IPS DF 4.7 (cell line): ENCODE data around the gene PLEKHH2.
A peak's percentile ranks its signal among the peaks of the same experiment; 100 is the strongest.
"Not testable (repeated sequence)": the region's sequence is repeated elsewhere in the genome, so short reads cannot be mapped to it uniquely, and the experiment has no call there.

Experiments
- DNase-seq: peaks from one replicate; pipeline ENCODE4 v3.0.0-alpha.2; 2013; ENCODE audit warnings: low spot score; ENCODE audit errors: extremely low read depth

Gene PLEKHH2

DNA sequence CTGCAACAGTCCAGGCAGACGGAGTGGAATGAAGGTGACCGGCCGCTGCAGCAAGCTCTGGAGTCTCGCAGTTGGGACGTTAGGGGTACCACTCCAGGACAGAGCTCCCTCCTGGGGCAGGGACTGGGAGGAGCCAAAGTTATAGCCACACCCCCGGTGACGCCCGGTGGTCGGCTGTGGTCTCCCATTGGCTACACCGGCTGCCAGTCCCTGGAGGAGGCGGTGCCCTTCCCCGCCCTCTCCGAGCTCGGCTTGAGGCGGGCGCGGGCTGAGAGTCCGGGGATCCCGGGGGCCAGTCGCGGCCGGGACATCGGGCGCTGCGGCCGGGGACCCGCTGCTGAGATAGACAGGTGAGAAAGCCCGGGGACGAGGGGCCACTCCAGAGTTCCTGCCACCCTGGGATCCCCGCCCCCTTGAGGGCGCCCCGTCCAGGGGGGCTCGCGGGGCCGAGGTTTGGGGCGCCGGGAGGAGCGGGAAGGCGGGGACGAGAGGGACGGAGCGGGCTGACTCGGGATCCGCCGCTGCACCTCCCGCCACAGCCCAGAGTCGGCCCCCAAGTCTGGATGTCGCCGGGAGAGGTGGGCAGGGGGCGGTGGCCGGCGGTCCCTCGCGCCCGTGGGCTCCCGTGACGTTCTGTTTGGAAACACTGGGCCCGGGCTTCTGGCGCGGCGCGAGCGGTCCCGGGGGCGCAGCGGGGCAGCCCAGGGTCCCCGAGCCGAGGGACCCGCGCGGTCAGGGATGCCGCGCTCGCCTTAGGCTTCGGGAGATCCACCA lies at the start of gene PLEKHH2:
Gene PLEKHH2 (plus strand): TSS at position 231 of the 774 bp plus-strand sequence. CDS start 7,414 bp downstream, outside the sequence.
- peak; percentile 49 for DNase-seq

DNA sequence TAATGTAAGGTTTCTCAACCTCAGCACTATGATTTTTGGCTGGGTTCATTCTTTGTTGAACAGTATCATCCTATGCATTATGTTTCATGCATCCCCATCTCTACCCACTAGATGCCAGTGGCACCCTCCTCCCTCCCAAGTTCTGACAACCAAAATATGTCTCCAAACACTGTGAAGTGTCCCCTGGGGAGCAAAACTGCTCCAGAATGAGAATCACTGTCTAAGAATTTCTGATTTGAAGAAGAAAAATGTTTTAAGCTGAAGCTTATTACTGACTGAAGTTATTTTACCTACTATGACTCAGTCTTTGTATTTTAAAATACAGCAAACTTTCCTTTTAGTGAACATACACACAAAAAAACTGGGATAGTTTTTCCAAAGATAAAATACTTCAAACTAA lies 44.6 kb upstream of the PLEKHH2 start:
- no peak for DNase-seq

DNA sequence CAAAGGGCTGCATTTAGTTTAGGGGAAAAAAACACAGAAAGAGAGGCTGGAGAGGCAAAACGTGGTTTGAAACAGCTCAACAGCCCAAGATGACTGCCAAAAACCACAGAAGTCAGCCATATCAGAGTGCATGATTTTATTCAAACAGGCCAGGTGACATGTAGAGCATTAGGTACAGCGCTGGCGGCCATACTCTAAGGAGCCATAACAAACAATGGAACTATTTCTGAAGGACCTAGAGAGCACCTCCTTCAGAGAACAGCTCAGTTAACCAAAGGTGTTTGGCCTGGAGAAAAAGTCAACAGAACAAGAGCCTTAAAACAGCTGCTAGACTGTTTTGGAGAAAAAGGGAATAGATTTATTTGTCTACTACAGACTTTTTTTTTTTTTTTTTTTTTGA lies 43.8 kb upstream of the PLEKHH2 start:
- DNase-seq, result no peak

DNA sequence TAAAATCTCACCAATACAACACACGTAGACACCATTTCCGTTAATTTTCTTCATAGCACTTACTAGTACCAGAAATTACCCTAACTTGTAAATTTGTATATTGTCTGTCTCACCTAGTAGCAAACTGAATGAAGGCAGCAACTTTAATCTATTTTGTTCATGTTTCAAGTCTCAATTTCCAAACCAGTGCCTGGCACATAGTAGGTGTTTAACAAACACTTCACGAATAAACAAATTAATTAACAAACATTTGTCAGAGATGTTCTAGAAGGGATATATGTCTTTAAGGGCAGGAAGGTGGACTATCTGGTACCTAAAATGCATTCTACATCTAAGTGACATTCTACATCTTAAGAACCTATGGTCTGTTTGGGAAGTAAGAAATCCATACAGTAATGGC lies 42.2 kb upstream of the PLEKHH2 start:
- DNase-seq, result no peak

DNA sequence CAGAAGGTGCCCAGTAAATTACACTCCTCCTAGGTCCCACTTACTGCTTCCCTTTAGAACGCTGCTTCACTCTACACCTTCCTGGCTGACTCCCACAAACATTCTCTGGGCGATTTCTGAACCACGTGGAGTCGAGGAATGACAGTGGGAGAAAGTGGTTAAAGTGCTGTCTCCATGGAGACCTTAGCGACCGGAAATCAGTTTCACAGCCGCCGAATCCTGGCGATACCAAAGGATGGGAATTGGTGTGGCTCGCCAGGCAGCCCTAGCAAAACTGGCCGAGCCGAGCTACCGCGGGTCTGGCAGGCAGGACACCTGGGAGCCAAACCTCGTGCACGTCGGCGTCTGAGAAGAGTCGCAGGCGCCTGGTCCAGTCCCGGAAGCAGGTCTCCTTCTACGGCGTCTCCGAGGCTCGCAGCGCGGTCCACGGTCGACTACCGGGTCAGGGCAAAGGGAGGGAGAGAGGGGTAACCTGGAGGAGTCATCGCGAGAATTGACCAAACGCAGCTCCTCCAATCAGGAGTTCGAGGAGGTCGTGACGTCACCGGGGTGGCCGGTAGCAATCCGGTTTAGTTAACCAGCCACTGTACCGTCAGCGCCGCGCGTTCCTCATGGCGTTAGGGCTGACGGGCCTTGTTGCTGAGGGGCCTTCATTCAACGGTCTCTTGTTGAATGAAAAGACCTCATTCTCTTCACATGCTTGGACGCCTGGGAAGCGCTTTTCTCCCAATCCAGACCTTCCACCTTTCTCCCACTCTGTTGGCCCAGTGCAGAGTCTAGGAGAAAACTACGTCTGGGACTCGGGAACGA lies 41.3 kb upstream of the PLEKHH2 start, which contains the start of gene THADA:
Gene THADA (minus strand): TSS at position 436 of the 810 bp plus-strand sequence. CDS start 3,646 bp downstream, outside the sequence.
- peak; percentile 99 for DNase-seq

DNA sequence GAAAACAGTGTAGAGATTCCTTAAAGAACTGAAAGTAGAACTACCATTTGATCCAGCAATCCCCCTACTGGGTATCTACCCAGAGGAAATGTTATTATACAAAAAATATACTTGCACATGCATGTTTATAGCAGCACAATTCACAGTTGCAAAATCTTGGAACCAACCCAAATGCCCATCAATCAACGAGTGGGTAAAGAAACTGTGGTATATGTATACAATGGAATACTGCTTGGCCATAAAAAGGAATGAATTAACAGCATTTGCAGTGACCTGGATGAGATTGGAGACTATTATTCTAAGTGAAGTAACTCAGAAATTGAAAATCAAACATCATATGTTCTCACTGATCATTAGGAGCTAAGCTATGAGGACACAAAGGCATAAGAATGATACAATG lies 36.5 kb upstream of the PLEKHH2 start:
- not testable (repeated sequence) for DNase-seq

DNA sequence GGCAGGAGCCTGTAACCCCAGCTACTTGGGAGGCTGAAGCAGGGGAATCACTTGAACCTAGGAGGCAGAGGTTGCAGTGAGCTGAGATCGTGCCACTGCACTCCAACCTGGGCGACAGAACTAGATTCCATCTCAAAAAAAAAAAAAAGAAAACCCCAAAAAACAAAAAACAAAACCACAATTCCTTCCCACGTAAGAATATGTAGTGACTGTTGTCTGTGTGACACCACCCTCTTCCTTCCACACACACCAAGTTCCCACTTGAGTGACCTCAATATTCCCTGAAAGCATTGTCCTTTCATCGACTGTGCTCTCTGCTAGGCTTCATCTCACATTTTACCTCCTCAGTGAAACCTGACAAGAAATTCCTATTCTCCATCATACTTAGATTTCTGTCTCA lies 32.4 kb upstream of the PLEKHH2 start:
- no peak for DNase-seq

DNA sequence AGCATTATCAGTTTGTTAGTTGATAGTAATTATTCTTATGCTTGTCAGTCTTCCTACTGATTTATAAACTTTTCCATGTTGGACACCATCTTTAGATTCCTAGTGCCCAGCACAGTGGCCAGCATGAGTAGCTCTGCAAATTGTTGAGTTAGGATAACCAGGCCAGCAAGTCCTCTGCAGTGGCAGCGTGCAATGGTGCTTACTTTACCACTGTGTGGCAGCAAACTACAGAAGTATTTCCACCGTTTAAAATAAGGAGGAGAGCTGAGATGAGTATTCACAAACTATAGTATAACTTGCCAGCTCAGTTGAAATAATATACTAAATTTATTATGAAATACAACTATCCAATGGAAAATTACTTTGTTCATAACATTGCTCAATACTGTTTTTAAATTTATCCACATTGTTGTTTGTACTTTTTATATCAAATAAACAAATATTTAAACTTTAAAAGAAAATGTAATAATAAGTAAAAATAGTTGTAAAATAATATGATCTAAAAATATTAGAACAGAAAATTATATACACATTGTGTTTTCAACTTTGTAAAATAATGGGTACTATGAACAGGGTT lies 31.9 kb upstream of the PLEKHH2 start:
- DNase-seq, result no peak

DNA sequence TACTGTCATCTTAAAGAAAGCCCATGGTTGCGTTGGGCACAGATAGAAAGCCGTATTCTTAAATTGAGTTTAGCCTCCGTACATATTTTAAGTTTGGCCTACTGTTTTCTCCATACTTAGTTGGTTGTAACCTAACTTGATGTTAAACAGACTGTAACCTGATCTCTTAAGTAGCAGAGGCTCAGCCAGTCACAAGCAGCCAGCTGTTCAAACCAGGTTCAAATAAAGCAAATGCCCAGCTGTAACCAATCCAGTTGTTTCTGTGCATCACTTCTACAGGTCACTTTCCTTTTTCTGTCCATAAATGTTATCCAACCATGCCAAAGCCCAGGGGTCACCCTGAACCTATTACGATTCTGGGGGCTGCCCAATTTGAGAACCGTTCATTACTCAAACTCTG lies 31.2 kb upstream of the PLEKHH2 start:
- no peak for DNase-seq

DNA sequence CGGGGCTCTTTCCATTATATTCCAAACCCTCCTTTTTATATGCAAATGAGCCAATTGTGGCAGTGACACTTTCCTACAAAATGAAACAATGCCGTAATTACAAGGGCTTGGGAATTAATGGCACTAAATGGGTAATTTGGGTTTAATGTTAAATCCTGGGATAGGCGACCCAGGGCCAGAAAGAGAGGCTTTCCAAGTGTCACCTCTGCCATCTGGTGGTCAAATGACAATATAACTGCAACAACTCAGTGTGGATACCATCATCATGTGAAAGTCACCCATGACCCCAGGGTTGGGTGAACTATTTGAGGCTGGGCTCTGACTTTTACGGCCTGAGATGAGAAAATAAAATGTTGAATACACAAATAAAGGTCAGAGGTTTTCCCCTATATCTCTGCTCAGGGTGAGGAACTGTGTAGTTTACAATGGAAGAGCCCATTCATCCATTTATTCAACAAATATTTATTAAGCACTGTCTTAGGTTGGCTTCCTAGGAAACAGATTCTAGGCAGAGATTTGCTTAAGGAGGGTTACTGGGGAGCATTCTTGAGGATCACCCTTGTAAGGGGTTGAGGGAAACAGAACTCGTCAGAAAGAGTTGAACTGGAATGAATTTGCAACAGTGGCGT lies 27.7 kb upstream of the PLEKHH2 start:
- DNase-seq, result peak; percentile 69

DNA sequence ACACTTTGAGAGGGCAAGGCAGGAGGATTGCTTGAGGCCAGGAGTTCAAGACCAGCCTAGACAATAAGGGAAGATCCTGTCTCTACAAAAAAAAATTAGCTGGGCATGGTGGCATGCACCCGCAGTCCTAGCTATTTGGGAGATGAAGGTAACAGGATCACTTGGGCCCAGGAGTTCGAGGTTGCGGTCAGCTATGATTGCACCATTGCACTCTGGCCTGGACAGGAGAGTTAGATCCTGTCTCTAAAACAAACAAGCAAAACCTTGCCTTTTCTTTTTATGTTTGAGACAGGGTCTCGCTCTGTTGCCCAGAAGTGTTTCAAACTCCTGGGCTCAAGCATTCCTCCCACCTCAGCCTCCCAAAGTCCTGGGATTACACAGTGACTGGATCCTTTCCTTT lies 26.7 kb upstream of the PLEKHH2 start:
- DNase-seq, result no peak

DNA sequence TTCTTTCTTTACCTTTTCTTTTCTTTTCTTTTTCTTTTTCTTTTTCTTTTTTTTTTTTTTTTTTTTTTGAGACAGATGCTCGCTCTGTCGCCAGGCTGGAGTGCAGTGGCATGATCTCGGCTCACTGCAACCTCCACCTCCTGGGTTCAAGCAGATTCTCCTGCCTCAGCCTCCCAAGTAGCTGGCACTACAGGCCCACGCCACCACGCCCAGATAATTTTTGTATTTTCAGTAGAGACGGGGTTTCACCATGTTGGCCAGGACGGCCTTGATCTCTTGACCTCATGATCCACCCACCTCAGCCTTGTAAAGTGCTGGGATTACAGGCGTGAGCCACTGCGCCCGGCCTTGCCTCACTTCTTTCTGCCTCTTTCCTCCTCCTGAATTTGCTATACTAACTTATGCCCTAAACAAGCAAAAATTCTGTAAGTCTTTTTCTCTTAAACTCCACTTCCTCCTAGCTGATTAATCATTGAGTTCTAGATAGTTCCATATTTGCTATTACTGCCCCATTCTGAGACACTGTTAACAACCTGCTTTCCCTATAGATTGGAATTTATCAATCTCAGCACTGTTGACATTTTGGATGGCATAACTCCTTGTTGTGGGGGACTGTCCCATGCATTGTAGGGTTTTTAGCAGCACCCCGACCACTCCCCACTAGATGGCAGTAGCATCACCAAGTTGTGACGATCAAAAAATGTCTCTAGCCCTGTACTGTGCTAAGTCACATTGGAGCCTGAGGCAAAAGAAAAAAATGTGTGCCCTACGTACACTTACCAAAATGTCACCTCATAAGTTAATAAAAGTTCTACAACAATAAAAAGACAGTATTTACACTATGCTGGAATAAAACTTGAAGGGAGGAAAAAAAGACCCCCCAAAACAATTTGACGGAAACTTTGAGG lies 24.8 kb upstream of the PLEKHH2 start:
- peak; percentile 58 for DNase-seq

DNA sequence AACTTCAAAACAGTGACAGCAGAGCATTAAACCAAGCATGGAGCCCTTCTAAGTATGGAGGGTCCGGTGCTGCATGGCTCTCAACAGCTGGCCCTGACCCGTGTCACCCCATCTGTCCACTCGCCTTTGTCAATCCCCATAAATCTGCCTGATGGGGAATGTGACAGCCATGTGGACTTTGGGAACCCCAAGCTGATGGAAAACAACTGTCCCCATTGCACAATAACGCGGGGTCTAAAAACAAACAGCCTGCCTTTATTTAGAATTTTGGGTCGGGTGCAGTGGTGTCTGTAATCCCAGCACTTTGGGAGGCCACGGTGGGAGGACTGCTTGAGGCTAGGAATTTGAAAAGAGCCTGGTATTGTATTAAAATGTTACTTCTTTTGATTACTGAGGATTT lies 24.1 kb upstream of the PLEKHH2 start:
- no peak for DNase-seq

DNA sequence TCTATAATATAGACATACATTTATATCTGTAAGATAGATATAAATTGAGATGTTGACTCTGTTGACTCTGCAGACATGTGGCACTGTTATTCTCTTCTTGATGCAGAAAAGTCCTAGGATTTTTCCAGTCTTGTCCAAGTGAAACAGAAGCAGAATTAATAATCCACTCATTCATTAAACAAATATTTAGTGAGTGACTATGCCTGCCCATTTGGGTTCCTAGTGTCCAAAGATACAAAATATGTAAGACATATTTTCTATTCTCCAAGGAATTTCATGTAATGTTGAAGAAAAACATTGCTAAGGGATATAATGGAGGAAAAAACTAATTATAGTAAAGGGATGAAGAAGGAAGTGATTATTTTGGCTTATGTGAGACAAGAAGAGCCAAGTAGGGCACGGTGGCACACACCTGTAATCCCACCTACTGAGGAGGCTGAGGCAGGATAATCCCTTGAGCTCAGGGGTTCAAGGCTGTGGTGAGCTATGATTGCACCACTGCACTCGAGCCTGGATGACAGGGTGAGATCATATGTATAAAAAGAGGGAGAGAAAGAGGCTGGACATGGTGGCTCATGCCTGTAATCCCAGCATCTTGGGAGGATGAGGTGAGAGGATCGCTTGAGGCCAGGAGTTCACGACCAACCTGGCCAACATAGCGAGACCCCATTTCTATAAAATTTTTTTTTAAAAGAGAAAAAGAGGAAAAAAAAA lies 19.9 kb upstream of the PLEKHH2 start:
- DNase-seq, result no peak

DNA sequence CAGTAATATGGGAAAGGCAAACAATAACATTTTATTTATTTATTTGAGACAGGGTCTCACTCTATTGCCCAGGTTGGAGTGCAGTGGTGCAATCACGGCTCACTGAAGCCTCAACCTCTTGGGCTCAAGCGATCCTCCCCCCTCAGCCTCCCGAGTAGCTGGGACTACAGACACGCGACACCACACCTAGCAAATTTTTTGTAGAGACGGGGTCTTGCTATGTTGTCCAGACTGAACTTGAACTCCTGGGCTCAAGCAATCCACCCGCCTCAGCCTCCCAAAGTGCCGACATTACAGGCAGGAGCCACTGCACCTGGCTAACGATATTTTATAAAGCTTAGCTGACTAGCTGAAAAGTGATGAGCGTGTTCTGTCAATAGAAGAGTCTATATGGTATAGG lies 17.5 kb upstream of the PLEKHH2 start:
- no peak for DNase-seq

DNA sequence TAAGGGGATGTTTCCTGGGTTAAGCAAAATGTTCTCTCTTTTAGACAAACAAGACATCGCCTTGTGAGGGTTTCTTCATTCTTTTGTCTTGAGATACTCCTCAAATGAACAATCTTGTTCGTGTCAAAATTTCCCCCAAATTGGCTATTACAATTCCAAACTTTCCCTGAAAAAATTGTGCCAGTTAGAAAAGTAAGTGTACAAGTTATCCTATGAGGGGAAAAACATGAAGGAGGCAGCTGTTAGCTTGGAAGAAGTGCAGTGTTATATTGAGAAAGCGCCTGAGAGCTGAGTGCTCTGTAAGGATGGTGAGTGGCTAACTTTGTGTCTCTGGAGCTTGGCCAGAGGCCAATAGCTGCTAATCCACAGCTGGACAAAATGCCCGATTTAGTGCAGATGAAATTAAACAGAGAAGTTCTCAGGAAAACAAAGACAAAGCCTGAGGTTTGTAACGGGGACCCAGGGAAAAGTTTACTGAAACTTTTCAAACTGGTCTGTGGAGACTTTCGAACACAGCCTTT lies 14.1 kb upstream of the PLEKHH2 start:
- DNase-seq, result no peak

DNA sequence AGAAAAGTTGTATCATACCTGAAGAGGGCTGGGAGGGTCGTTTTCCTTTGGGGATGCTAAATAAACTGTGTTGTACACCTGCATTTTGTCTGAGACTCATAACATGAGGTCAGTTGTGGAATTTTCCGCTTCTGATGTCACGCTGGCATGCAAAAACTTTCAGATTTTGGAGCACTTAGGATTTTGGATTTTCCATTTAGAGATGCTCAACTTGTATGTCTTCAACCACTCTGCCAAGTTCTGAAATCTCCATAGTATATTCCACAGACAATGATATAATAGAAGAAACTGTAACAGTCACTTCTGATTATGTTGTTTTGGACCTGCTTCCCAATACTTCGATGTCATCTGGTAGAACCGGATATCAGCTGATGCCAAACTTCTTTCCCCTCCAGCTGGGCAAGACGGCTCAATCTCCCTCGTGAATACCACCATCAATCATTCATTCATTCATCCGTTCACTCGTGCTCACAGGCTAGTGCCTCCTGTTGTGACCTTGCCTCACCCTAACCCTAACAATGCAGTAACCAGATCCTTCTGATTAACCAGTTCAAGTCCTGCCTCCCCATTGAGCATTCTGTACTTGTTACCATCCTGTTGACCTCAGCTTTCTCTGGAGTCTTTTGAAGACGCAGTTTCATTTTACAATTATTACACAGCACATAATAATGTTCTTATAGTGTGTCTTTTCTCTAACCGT lies 5.3 kb upstream of the PLEKHH2 start:
- DNase-seq, result no peak

DNA sequence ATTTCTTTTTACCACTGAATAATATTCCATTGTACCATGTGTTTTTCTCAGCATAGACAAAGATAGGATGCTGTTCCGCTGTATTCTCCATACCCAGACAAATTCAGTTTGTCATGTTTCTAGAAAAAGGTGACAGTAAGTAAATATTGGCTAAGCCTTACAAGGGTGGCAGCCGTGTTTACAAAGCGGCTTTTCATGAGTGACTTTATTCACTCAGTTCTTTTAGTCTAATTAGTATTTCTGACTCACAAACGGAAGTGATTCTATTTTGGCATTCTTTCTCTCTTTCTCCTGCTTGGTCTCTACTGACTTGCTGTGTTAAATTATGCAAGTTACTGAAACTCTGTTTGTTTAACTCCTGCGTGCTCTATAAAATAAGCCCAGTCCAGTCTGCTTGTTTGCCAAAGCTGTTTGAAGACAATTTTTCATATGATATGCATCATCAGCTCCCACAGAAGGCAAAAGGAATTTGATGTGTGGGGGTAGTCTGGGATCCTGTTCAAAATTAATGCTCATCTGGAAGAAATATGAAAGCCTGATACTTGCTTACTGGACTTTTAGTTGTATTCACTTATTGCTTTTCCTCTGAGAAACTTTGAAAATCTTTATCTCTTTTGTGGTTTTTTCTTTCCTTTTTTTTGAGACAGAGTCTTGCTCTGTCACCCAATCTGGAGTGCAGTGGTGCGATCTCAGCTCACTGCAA lies 2.3 kb upstream of the PLEKHH2 start:
- DNase-seq, result no peak

DNA sequence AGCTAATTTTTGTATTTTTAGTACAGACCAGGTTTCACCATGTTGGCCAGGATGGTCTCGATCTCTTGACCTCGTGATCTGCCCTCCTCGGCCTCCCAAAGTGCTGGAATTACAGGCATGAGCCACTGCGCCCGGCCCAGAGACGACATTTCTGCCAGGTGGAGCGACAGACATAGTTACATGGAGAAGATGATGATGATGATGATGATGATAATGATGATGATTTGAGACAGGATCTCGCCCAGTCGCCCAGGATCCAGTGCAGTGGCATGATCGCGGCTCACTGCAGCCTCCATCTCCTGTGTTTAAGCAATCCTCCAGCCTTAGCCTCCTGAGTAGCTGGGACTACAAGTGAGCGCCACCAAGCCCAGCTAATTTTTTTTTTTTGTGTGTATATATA lies 907 bp upstream of the PLEKHH2 start:
- not testable (repeated sequence) for DNase-seq
